HepG2 (cell line): Measurements from ENCODE around the gene FAM124A. TPM values are rescaled to one million over a fixed set of nuclear protein-coding genes. Genes with fewer than 3 reads are reported as not detected.

Experiments
- ATAC-seq: fragments of 200-7000 bp; cut with Tn5 transposase; 3 replicates; pipeline ENCODE4 v1.9.1; 2020; ENCODE audit warnings: mild to moderate bottlenecking, moderate library complexity
- BruUV-seq: library from RNA; stranded (reverse); fragments of 400-500 nt; replicated peaks from 2 replicates; lab custom pipeline; 2021; lab: Mats Ljungman, UMichigan
- CTCF ChIA-PET: fragments of 300-600 bp; formaldehyde crosslinking; extraction: SDS; loops from one replicate; lab custom pipeline; 2021; ENCODE audit warnings: low total read pairs, inconsistent platforms, low intra/inter-chr PET ratio; lab: Yijun Ruan, JAX
- POLR2A ChIA-PET: fragments of 350-600 bp; sonication (Branson Sonifier 250); formaldehyde crosslinking; loops from one replicate; lab custom pipeline; 2020; ENCODE audit warnings: antibody characterized with exemption, inconsistent platforms; lab: Yijun Ruan, JAX
- DNase-seq: peaks from one replicate; pipeline ENCODE4 v3.0.0-alpha.2; 2015; ENCODE audit warnings: low spot score
- FAIRE-seq: peaks from 3 replicates; lab custom pipeline; 2011; peaks lifted over from hg19 to GRCh38; lab: Jason Lieb, UNC
- H2AFZ ChIP-seq: one replicate; pipeline ENCODE4 v1.6.1; 2011; ENCODE audit warnings: low read length, inconsistent platforms
- H3K27ac ChIP-seq: fragments of 300-600 bp; 3 replicates; pipeline ENCODE4 v1.8.0; 2011; ENCODE audit warnings: mixed run types, mild to moderate bottlenecking, mixed read lengths, low read length, inconsistent platforms; ENCODE audit not compliant: insufficient read depth; ENCODE audit errors: extremely low read length
- H3K27me3 ChIP-seq, 2 experiments: fragments of 200-600 bp in 1 of 2; 2 replicates in 1 of 2; 3 replicates in 1 of 2; pipeline versions ENCODE4 v1.6.0 to v1.8.0; 2011; ENCODE audit warnings: low read length in 2 of 2, mild to moderate bottlenecking in 2 of 2, moderate library complexity in 2 of 2, inconsistent platforms in 1 of 2; ENCODE audit not compliant: insufficient read depth in 2 of 2, control insufficient read depth in 1 of 2
- H3K36me3 ChIP-seq, 2 experiments: fragments of 200-600 bp in 1 of 2; replicated peaks in 1 of 2; 2 replicates in 1 of 2; 3 replicates in 1 of 2; pipeline versions ENCODE4 v1.5.1 to v1.8.0; 2011; ENCODE audit warnings: low read length in 2 of 2, inconsistent platforms in 1 of 2; ENCODE audit not compliant: insufficient read depth in 2 of 2, control insufficient read depth in 1 of 2
- H3K4me1 ChIP-seq: 2 replicates; pipeline ENCODE4 v1.5.1; 2012; ENCODE audit warnings: low read length, inconsistent platforms; ENCODE audit not compliant: insufficient read depth
- H3K4me2 ChIP-seq: 2 replicates; pipeline ENCODE4 v1.6.0; 2011; ENCODE audit warnings: low read depth, low read length, inconsistent platforms
- H3K4me3 ChIP-seq, 3 experiments: fragments of 200-600 bp in 1 of 3; sonication (generic), shearing (Covaris generic) in 1 of 3; replicated peaks in 1 of 3; 2 replicates each; pipeline ENCODE4 v1.5.1; 2011 to 2016; ENCODE audit warnings: low read length in 3 of 3, inconsistent platforms in 2 of 3, low read depth in 2 of 3, mild to moderate bottlenecking in 2 of 3, control low read depth in 1 of 3, mixed read lengths in 1 of 3; ENCODE audit not compliant: insufficient read depth in 1 of 3
- H3K79me2 ChIP-seq: one replicate; pipeline ENCODE4 v1.6.1; 2011; ENCODE audit warnings: low read length, inconsistent platforms; ENCODE audit not compliant: insufficient read depth
- H3K9ac ChIP-seq: 2 replicates; pipeline ENCODE4 v1.6.0; 2011; ENCODE audit warnings: mild to moderate bottlenecking, low read depth, low read length, inconsistent platforms; ENCODE audit not compliant: insufficient read depth
- H3K9me3 ChIP-seq: 2 replicates; pipeline ENCODE4 v1.5.1; 2012; ENCODE audit warnings: mild to moderate bottlenecking, low read length
- H4K20me1 ChIP-seq: 2 replicates; pipeline ENCODE4 v1.6.0; 2011; ENCODE audit warnings: inconsistent platforms, mild to moderate bottlenecking, low read length, moderate library complexity; ENCODE audit not compliant: insufficient read depth
- CENPX ChIP-seq: sonication (generic); formaldehyde crosslinking; IDR thresholded peaks from 2 replicates; pipeline ENCODE4 v1.9.0; 2021; ENCODE audit warnings: mild to moderate bottlenecking, missing genetic modification reagents, moderate library complexity
- DZIP1 ChIP-seq: sonication (generic); formaldehyde crosslinking; IDR thresholded peaks from 2 replicates; pipeline ENCODE4 v1.5.0; 2020; ENCODE audit warnings: mild to moderate bottlenecking, missing genetic modification reagents
- FOXO1 ChIP-seq: sonication (generic); formaldehyde crosslinking; IDR thresholded peaks from 2 replicates; pipeline ENCODE4 v1.4.0; 2020; ENCODE audit warnings: missing genetic modification reagents
- GMEB2 ChIP-seq: IDR thresholded peaks from 2 replicates; pipeline ENCODE4 v1.6.1; 2016; ENCODE audit warnings: missing biosample characterization, missing genetic modification reagents, low read depth
- HOXA3 ChIP-seq: sonication (generic); formaldehyde crosslinking; IDR thresholded peaks from 2 replicates; pipeline ENCODE4 v1.5.0; 2020; ENCODE audit warnings: missing genetic modification reagents
- LCORL ChIP-seq, 2 experiments: fragments of 450-650 bp in 1 of 2; sonication (generic) in 1 of 2; formaldehyde crosslinking in 1 of 2; IDR thresholded peaks; 2 replicates each; pipeline versions ENCODE4 v1.5.0 to v1.6.1; 2017 to 2020; ENCODE audit warnings: antibody characterized with exemption in 1 of 2, missing genetic modification reagents in 1 of 2
- MZF1 ChIP-seq: sonication (generic); formaldehyde crosslinking; IDR thresholded peaks from 2 replicates; pipeline ENCODE4 v1.8.1; 2023; ENCODE audit warnings: mild to moderate bottlenecking, missing genetic modification reagents, borderline replicate concordance
- NR1H2 ChIP-seq: sonication (generic); formaldehyde crosslinking; IDR thresholded peaks from 2 replicates; pipeline ENCODE4 v1.8.1; 2022; ENCODE audit warnings: low read depth, missing genetic modification reagents, borderline replicate concordance
- RBM22 ChIP-seq: fragments of 200-400 bp; formaldehyde crosslinking; optimal IDR thresholded peaks from 2 replicates; pipeline ENCODE3; 2017; ENCODE audit warnings: mild to moderate bottlenecking, low read length, moderate library complexity
- RBM39 ChIP-seq: fragments of 200-400 bp; formaldehyde crosslinking; IDR thresholded peaks from one replicate; pipeline ENCODE4 v1.6.1; 2018; ENCODE audit warnings: antibody characterized with exemption, mild to moderate bottlenecking, low read depth, low read length; ENCODE audit not compliant: poor library complexity, severe bottlenecking
- SP5 ChIP-seq: IDR thresholded peaks from 2 replicates; pipeline ENCODE4 v1.6.1; 2016; ENCODE audit warnings: low read depth, borderline replicate concordance
- TGIF2 ChIP-seq: IDR thresholded peaks from 2 replicates; pipeline ENCODE4 v1.6.1; 2016; ENCODE audit warnings: control low read depth, missing compliant biosample characterization
- ZNF501 ChIP-seq: sonication (generic); formaldehyde crosslinking; IDR thresholded peaks from 2 replicates; pipeline ENCODE4 v1.5.1; 2020; ENCODE audit warnings: mild to moderate bottlenecking, moderate library complexity, missing genetic modification reagents
- ZNF644 ChIP-seq: IDR thresholded peaks from 2 replicates; pipeline ENCODE4 v1.6.1; 2016; ENCODE audit warnings: low read depth
- WGBS: methylation state at CpG from one replicate; pipeline ENCODE4 v1.1.6; 2017; ENCODE audit warnings: low lambda C conversion rate; 5-methylcytosine and 5-hydroxymethylcytosine counted together
- in situ Hi-C: cut with HindIII; loops from 2 replicates; pipeline ENCODE4 v1.10.0; 2017; ENCODE audit warnings: low pct_unique_long_range_greater_than_20kb; ENCODE audit not compliant: extremely low pct_ligation_motif_present
- intact Hi-C: fragments of 100-400 bp; cut with micrococcal nuclease; formaldehyde crosslinking; loops from one replicate; pipeline ENCODE4 v1.10.0; 2022; ENCODE audit not compliant: unreplicated experiment
- polyA plus RNA-seq, 8 experiments: library from polyadenylated mRNA; depleted of rRNA in 3 of 8; stranded (reverse) in 7 of 8; unstranded in 1 of 8; fragments of >200 nt; fragmentation: Illumina TruSeq in 4 of 8; extraction: Trizol in 4 of 8; gene quantifications; 2 replicates each; pipeline versions ENCODE4 v1.2.1 to v1.2.3, GENCODE V29; 2011 to 2016; ENCODE audit warnings: low read depth in 4 of 8, missing spikeins in 1 of 8, mixed read lengths in 1 of 8; ENCODE audit not compliant: insufficient read depth in 1 of 8
- total RNA-seq, 5 experiments: library from RNA; depleted of rRNA; stranded (reverse); fragments of >200 nt; fragmentation: Illumina TruSeq; extraction: Trizol; gene quantifications; 2 replicates each; pipeline ENCODE4 v1.2.3, GENCODE V29; 2016; ENCODE audit warnings: low read depth in 1 of 5
- TF ChIP-seq, protein P1 (sequence below): IDR thresholded peaks from 2 replicates; pipeline ENCODE4 v1.6.1; 2016
- TF ChIP-seq, protein P2 (sequence below): sonication (generic); formaldehyde crosslinking; IDR thresholded peaks from 2 replicates; pipeline ENCODE4 v1.5.0; 2020; ENCODE audit warnings: mild to moderate bottlenecking, missing genetic modification reagents
- TF ChIP-seq, protein P3 (sequence below): sonication (generic); formaldehyde crosslinking; IDR thresholded peaks from 2 replicates; pipeline ENCODE4 v1.4.0; 2020; ENCODE audit warnings: missing genetic modification reagents; ENCODE audit errors: not compliant biosample characterization

FAM124A gene
- total and polyA plus RNA-seq, 2 of the 13 experiments (the other 11 are each of a cell fraction or from before 2014, with no cell fraction given) = not detected

DNA sequence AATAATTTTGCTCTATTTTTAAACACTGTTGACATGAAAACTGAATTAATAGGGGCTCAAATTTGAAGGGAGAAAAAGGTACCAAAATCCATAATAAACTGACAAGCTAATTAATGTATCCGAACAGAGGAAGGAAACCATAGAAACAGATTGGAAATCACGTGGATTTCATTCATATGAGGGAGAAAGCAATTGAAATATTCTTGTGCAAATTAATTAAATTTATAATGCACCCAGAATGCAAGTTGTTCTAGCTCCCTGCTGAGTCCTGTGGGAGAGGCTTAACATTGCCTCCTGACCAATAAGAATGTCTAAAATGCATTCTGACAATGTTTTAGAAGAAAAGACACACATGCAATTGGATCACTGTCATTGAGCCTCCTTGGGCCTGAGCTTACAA is 99.6 kb downstream of the FAM124A start:
- Histone ChIP-seq H4K20me1 (no peaks in the 10 kb centered on the region; the same call in 1 of the 2 replicates), H3K4me3 (no peak overlapping the region), H3K36me3 (no peaks in the 10 kb centered on the region), H2AFZ (no peak overlapping the region), H3K9ac (no peak overlapping the region), H3K4me1 (no peaks in the 10 kb centered on the region), H3K9me3 (no peaks in the 10 kb centered on the region), H3K27me3 (peaks cover 2 to 14% of the 10 kb centered on the region in 2 experiments; a peak in 3 of 5 replicates), H3K79me2 (no peaks in the 10 kb centered on the region), H3K4me2 (no peak overlapping the region), H3K27ac (no peak overlapping the region)
- no TSS peak for BruUV-seq
- 17% methylated on average over 2 of the region's 2 CpGs for WGBS
- no peak for DNase-seq
- CTCF ChIA-PET = no interaction called here
- no peak for FAIRE-seq
- intact Hi-C loops = no loop called here
- no peak for ATAC-seq
- POLR2A ChIA-PET = no interaction called here
- in situ Hi-C loops = no loop called here
- TF ChIP-seq LCORL (IDR thresholded peaks at IDR 0.05) = no peak
- no peak for TF ChIP-seq LCORL (CRISPR knock-in tag; IDR thresholded peaks at IDR 0.05)
- TF ChIP-seq NR1H2 (CRISPR knock-in tag) = no peak
- TF ChIP-seq, protein P1, sequence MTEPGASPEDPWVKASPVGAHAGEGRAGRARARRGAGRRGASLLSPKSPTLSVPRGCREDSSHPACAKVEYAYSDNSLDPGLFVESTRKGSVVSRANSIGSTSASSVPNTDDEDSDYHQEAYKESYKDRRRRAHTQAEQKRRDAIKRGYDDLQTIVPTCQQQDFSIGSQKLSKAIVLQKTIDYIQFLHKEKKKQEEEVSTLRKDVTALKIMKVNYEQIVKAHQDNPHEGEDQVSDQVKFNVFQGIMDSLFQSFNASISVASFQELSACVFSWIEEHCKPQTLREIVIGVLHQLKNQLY (CRISPR knock-in tag) = no peak
- TF ChIP-seq MZF1 (CRISPR knock-in tag) = no peak
- TF ChIP-seq, protein P2, sequence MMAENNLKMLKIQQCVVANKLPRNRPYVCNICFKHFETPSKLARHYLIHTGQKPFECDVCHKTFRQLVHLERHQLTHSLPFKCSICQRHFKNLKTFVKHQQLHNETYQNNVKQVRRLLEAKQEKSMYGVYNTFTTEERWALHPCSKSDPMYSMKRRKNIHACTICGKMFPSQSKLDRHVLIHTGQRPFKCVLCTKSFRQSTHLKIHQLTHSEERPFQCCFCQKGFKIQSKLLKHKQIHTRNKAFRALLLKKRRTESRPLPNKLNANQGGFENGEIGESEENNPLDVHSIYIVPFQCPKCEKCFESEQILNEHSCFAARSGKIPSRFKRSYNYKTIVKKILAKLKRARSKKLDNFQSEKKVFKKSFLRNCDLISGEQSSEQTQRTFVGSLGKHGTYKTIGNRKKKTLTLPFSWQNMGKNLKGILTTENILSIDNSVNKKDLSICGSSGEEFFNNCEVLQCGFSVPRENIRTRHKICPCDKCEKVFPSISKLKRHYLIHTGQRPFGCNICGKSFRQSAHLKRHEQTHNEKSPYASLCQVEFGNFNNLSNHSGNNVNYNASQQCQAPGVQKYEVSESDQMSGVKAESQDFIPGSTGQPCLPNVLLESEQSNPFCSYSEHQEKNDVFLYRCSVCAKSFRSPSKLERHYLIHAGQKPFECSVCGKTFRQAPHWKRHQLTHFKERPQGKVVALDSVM (CRISPR knock-in tag) = no peak
- TF ChIP-seq RBM39 = no peak
- TF ChIP-seq ZNF644 (CRISPR knock-in tag) = no peak
- TF ChIP-seq, protein P3, sequence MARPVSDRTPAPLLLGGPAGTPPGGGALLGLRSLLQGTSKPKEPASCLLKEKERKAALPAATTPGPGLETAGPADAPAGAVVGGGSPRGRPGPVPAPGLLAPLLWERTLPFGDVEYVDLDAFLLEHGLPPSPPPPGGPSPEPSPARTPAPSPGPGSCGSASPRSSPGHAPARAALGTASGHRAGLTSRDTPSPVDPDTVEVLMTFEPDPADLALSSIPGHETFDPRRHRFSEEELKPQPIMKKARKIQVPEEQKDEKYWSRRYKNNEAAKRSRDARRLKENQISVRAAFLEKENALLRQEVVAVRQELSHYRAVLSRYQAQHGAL (CRISPR knock-in tag) = no peak
- TF ChIP-seq FOXO1 (CRISPR knock-in tag) = no peak
- no peak for TF ChIP-seq ZNF501
- no peak for TF ChIP-seq DZIP1 (CRISPR knock-in tag)
- TF ChIP-seq HOXA3 (CRISPR knock-in tag) = no peak
- no peak for TF ChIP-seq CENPX (CRISPR knock-in tag)
- TF ChIP-seq GMEB2 (CRISPR knock-in tag) = no peak
- TF ChIP-seq TGIF2 (CRISPR knock-in tag) = no peak
- no peak for TF ChIP-seq RBM22
- TF ChIP-seq SP5 (CRISPR knock-in tag) = no peak
